ENCODE results near the gene AGL. TPM values are rescaled to one million over a fixed set of nuclear protein-coding genes. Genes with fewer than 3 reads are reported as not detected.

AGL gene
- total and polyA plus RNA-seq, 2 of the 4 experiments (the other 2 are of a cell fraction), result 2.4 to 7.0 TPM

- Histone ChIP-seq H2BK15ac (ENCODE audit: low read depth, low read length) (no peak overlapping the region), H2BK20ac (ENCODE audit: low read depth, low read length) (no peak overlapping the region), H3K27me3 (ENCODE audit: control insufficient read depth, insufficient read depth, low read length) (no peaks in the 10 kb centered on the region), H4K8ac (ENCODE audit: low read depth in 2 of 2, low read length in 2 of 2) (no peak overlapping the region), H2AK5ac (ENCODE audit: low read depth, low read length) (no peak overlapping the region), H3K14ac (replicated peaks; ENCODE audit: low read depth, low read length) (no peak overlapping the region), H3K4ac (ENCODE audit: low read depth, low read length) (no peak overlapping the region), H3K4me3 (ENCODE audit: insufficient read depth, low read depth, low read length) (no peak overlapping the region), H3K27ac (ENCODE audit: insufficient read depth, low read length) (no peak overlapping the region), H2BK5ac (ENCODE audit: low read depth, low read length, poor library complexity, severe bottlenecking) (no peak overlapping the region), H4K91ac (ENCODE audit: insufficient read depth, low read depth, low read length) (no peak overlapping the region), H3K18ac (ENCODE audit: low read depth, low read length) (no peak overlapping the region), H4K20me1 (ENCODE audit: insufficient read depth, low read length) (no peaks in the 10 kb centered on the region), H3K4me1 (ENCODE audit: control insufficient read depth, insufficient read depth, low read length) (peaks cover 4% of the 10 kb centered on the region), H2BK120ac (ENCODE audit: low read depth, low read length) (no peak overlapping the region), H3K4me2 (ENCODE audit: low read depth, low read length) (no peak overlapping the region), H3K9me1 (ENCODE audit: insufficient read depth, low read length) (peaks cover 9% of the 10 kb centered on the region), H2AK9ac (replicated peaks; ENCODE audit: low read depth, low read length, poor library complexity) (no peak overlapping the region), H3K23ac (ENCODE audit: low read depth, low read length) (no peak overlapping the region), H3K79me1 (ENCODE audit: low read depth in 1 of 2, low read length in 2 of 2) (peaks cover 5 to 7% of the 10 kb centered on the region in 2 experiments; a peak in 3 of 4 replicates), H4K5ac (ENCODE audit: low read depth, low read length) (no peak overlapping the region), H3K56ac (ENCODE audit: extremely low read depth, insufficient read depth, low read length) (no peak overlapping the region), H3K36me3 (ENCODE audit: control insufficient read depth, insufficient read depth, low read length) (no peaks in the 10 kb centered on the region), H3K9me3 (ENCODE audit: control insufficient read depth, insufficient read depth, low read length) (no peaks in the 10 kb centered on the region), H3K9ac (ENCODE audit: low read depth, low read length) (no peak overlapping the region), H2AFZ (replicated peaks; ENCODE audit: low read length, poor library complexity) (no peak overlapping the region)
- TF ChIP-seq CHD1 (IDR thresholded peaks at IDR 0.05; ENCODE audit: low read depth, low read length), result no peak
- DNase-seq, result no peak
- dilution Hi-C loops (cut with HindIII; ENCODE audit: low sequenced_read_pairs, unreplicated experiment) (no loop called here), intact Hi-C loops (cut with micrococcal nuclease) (no loop called here), in situ Hi-C loops (cut with MboI; ENCODE audit: low sequenced_read_pairs) (no loop called here)
- no peak for ATAC-seq (ENCODE audit: low read depth)
- ChIA-PET POLR2A (ENCODE audit: unreplicated experiment) (no interaction called here), CTCF (no interaction called here)
- no TSS peak for BruUV-seq (replicated peaks)
- no CpG with 5 or more reads among the region's 3 CpGs for WGBS, 2 experiments (ENCODE audit: extremely low coverage in 2 of 2, insufficient read length in 1 of 2)
Observed at GRCh38 chr1:99964806-99965205, 114.6 kb downstream of the AGL start.

All from IMR-90 (cell line).